NCI-H1417 (cell line): Measurements from ENCODE around the gene BEX3.
"Not testable (repeated sequence)": the region's sequence is repeated elsewhere in the genome, so short reads cannot be mapped to it uniquely, and the experiment has no call there.

ENCODE experiments used
- DNase-seq, 3 experiments: peaks; one replicate each; lab custom pipeline; 2025; lab: John Stamatoyannopoulos, UW

BEX3 gene

DNA sequence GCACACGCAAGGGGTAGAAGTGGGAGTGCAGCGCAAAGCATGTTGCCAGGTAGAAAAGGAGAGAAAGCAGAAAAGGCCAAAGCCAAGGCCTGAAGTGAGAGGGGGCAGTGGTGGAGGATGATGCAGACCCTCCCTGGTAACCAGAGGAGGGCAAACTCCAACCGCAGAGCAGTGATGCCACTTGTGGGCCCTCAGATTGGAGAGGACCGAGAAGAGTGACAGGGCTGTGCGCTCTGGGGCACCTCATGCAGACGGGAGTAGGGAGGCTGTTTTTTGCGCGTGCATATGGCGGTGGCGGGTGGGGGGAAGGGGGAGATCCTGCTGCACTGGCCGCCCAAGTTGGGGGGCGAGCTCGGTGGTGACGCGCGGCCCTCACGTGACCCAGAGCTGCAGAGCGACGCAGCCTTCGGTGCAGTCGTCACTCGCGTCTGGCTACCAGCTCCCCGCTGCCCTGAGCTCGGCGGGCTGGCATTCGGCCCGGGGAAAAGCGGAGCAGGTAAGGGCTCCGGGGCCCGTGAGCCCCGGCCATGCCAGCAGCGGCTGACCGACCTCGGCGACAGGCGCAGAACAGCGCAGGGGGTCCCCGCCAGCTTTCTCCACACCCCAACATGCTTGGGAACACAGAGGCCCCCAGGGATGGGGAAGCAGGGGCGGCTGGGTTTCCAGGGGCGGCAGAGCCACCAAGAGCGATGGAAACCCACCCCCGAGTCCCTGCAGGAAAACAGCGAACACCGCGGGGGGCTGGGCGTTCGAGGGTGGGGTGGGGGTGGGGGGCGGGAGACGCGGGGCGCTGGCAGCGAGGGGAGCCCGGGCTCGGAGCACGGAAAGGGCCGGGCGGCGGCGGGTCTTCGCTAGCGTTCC is at the start of gene BEX3:
Gene BEX3 (plus strand): TSS at position 421 of the 861 bp plus-strand sequence. CDS start 984 bp downstream, outside the sequence.
- DNase-seq: peak; percentile 28 to 80 (median 75)

GRCh38 chrX:103329991-103330390 is 46.3 kb upstream of the BEX3 start, which contains the start of gene TCEAL7:
TCEAL7 (plus strand) TSS chrX:103330239; CDS start chrX:103331404, 1,165 bp downstream.
- no peak for DNase-seq

- DNase-seq: no peak
These were observed 45.6 kb upstream of the BEX3 start for GRCh38 chrX:103330681-103331288.

DNA sequence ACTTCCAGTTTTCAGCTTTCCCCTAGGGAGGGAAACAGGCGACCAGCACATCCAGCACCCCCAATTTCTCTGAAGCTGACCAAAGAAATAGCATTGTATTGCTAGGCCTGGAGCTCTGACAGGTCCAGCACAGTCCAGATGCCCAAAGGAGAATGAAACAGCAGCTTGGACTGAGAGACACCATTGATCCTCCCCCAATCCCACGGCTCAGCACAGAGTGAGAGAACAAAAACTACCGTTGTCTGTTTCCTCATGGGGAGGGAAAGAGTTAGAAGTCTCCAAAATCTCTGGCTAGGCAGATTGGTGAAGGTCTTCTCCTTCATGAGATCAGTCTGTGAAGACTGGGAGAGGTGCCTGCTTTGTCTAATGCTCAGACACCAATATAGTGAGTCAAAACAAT is 37.7 kb upstream of the BEX3 start:
- DNase-seq: no peak

DNA sequence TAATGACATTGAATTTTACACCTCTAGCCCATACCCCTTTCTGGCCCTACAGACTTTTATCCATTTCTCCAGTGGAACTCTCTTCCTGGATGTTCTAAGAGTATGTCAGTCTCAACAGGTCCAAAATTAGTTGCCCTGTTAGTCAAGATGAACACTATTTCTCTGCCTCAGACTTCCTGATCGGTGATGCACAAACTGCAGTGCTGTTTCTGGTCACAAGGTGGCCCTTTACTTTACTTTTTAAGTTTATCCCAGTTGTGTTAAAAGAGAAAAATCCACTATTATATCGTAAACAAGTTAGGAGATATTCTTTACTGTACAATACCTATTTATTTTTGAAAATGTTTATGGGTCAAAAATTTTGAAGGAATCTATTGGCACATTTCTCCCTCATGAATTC is 33.2 kb upstream of the BEX3 start:
- peak; percentile 4 to 41 (median 17) for DNase-seq

GRCh38 chrX:103344606-103345005 is 31.7 kb upstream of the BEX3 start:
- DNase-seq: no peak

DNA sequence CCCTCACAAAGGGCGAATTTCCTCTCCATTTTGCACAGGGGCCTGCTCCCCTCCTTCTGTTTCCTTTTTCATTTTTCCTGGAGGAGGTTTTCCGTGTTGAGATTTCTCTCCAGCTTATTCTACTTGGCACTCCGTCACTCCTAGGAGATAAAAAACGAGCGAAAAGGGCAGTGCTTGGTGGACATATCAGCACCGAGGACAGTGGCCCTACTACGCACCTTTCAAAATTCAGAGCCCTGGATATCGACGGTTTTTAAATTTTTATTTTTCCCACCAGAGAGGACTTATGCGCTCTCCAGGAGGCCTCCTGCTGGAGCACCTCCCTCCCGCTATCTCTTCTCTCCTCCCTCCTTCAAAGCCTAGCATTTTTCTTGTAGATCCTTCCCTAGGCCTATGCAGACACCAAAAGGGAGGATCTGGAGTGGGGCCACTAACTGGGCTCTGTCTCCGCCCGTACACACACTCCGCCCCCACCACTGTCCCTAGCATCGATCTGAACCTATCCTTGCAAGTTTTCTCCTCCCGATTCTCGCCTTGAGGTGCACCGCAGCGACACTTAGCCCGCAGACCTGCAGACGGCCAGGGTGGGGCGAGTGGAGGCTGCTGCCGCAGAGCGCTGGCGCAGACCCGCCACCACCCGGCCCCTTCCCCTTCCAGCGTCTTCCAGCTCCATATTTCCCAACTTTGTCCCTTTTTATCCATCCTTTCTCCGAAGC is 28.5 kb upstream of the BEX3 start:
- no peak for DNase-seq

- DNase-seq: peak; percentile 28 to 77 (median 63)
These were observed 20.1 kb upstream of the BEX3 start, which contains the start of gene TCEAL9 for GRCh38 chrX:103356130-103356798. TCEAL9 (plus strand) TSS chrX:103356506; CDS start chrX:103357685, 1,179 bp downstream.

GRCh38 chrX:103356858-103357257 is 19.5 kb upstream of the BEX3 start:
- peak in 2 of 3 experiments; percentile 24 to 46 for DNase-seq

DNA sequence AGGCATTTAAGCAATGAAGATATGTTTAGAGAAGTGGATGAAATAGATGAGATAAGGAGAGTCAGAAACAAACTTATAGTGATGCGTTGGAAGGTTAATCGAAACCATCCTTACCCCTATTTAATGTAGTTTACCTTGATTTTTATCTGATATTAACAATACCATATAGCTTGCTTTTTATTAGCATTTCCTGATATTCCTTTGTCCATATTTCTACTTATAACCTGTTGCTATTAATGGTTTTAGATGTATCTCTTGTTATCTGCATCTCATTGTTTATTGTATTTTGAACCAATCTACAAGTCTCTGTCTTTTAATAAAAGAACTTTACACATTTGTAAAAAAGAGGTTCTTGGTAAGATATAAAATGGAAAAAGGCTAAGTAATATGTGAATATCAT is 18.5 kb upstream of the BEX3 start:
- no peak for DNase-seq

DNA sequence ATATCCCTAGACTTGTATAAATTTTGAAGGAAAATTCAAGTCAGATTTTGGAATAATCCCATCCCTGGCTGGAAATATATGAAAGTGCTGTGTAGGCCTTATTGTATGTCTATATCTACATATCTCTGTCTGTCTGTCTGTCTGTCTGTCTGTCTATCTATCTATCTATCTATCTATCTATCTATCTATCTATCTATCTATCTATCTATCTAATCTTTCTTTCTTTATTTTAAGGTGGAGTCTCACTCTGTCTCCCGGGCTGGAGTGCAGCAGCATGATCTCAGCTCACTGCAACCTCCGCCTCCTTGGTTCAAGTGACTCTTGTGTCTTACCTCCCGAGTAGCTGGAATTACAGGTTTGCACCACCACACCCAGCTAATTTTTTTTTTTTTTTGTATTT is 16.7 kb upstream of the BEX3 start:
- not testable (repeated sequence) for DNase-seq

DNA sequence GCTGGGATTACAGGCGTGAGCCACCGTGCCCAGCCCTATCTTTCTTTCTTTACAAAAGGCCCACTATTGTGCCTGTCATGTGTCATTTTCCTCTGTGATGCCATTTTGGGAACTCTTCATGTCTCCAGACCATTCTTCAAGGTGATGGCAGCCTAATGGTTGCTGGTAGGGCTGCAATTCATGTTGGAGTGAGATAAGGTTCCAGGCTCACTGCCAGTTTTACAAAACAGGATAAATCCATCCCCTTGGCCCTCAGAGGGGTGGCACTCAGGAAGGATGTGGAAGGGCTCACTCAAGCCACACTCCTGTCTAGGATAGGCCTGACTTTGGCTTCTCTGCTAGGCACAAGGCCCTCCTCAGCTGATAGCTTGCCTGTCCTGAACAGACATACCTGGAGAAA is 16.2 kb upstream of the BEX3 start:
- DNase-seq: no peak

DNA sequence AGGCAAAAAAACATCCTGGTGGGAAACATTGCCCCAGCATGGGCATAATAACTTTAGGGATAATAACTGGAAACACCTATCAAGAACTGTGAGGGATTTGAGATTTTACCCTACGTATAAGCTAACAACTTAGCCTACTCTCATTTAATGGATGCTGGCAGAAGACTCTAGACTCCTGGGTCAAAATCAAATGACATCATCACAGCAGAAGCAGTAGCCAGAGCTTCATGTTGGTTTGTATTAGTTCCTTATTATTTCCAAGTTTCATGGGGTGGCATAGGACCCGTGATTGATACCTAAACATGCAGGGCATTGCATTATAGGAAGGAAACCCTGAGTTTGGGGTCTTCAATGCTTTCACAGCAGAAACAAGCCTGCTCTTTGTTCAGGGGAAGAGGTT is 15.4 kb upstream of the BEX3 start:
- no peak for DNase-seq

GRCh38 chrX:103361798-103362197 is 14.5 kb upstream of the BEX3 start:
- no peak for DNase-seq

GRCh38 chrX:103362474-103362873 is 13.9 kb upstream of the BEX3 start:
- DNase-seq: no peak

DNA sequence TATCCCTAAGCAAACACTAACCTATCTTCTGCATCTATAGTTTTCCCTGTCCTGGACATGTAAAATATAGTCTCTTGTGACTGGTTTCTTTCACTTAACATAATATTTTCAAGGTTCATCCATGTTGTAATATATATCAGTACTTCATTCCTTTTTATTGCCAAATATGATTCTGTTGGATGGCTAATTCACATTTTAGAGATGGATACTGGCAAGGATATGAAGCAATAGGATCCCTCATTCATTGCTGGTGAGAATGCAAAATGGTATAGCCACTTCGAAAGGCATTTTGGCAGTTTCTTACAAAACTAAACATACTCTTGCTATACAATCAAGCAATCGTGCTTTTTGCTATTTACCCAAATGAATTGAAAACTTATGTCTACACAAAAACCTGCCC is 13.3 kb upstream of the BEX3 start:
- no peak for DNase-seq

DNA sequence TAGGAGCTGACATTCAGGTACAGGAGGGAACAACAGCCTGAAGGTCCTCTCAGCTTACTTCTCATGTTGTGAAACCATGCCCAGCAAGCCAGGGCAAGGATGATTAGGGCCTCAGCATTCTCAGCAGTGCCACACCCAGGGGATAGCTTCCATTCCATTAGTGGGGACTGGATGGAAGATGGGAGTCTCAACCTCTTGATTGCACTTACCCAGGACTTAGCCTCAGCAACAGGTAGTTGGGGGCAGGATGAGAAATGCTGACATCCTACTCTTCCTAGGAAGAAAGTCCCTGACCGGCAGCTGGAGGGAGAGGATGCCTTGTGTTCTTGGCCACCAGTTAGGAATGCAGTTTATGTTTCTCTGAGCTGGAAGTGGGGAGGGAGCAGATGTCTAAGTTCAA is 8.8 kb upstream of the BEX3 start:
- no peak for DNase-seq

- DNase-seq: no peak
These were observed 6.9 kb upstream of the BEX3 start for GRCh38 chrX:103369479-103369878.

GRCh38 chrX:103372886-103373285 is 3.5 kb upstream of the BEX3 start:
- no peak for DNase-seq

DNA sequence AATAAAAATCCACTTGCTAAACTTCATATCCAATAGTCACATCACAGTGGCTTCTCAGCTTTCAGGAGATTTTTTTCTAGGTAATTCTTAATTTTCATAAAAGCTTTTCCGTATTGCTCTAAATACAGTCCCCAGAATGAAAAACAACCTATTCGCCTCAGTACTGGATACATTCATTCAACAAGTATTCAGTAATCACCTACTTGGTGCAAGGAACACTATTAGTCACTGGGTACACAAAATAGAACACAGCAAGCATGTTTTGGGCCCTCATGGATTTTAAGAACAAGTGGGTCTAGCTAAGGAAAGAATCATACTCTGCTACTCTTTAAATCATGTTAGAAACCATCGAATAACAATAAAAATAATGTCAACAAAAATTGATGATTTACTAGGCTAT is 2.8 kb upstream of the BEX3 start:
- no peak for DNase-seq

DNA sequence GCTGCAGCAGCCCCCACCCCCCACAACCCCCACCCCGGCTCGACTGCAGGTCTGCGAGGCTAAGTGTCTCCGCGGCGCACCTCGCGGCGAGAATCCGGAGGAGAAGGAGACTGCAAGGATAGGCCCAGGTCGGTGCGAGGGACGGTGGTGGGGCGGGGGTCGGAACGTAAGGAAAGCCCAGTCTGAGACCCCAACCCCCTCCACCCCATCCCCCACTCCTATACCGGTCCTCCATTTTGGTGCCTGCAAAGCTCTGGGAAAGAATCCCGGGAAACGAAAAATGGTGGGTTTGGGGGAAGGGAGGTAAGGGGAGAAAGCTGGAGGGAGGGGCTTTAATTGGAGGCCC is 614 bp downstream of the BEX3 start:
- DNase-seq: peak; percentile 12 to 61 (median 27)

DNA sequence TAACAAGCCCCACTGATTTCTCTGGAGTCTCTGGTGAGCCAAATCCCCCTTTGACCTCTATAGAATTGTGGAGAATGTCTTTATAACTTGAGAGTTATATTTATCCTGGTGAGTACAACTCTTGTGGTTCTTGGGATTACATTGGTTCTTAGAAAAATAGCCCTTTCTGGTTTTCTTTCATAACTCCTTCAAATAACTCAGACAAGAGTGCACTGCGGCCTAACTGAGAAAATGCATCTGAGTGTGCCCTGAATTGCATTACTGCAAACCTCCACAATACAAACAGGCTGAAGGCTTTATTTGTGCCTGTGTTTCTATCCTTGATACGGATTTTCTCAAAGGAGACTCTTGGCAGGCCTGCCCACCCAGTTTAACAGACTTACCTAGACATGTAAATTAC is 2.7 kb downstream of the BEX3 start:
- DNase-seq: no peak
